Thymus (tissue), 11 donors: Measurements from ENCODE around the gene ST6GALNAC6. TPM values are rescaled to one million over a fixed set of nuclear protein-coding genes. Genes with fewer than 3 reads are reported as not detected.

ENCODE experiments used
- DNase-seq, 9 donors: peaks; one replicate each; pipeline ENCODE4 v3.0.0-alpha.2; 2013; ENCODE audit warnings: low spot score in 9 of 9, low read depth in 6 of 9, missing footprints in 1 of 9
- H3K27ac ChIP-seq, 2 donors: one replicate each; pipeline ENCODE4 v1.5.1; 2013; ENCODE audit warnings: control low read depth in 1 of 2, low read depth in 1 of 2, low read length in 1 of 2, mild to moderate bottlenecking in 1 of 2, moderate library complexity in 1 of 2
- H3K27me3 ChIP-seq, 2 donors: one replicate each; pipeline ENCODE4 v1.5.1; 2013; ENCODE audit warnings: low read length in 1 of 2; ENCODE audit not compliant: control insufficient read depth in 2 of 2, insufficient read depth in 1 of 2
- H3K36me3 ChIP-seq, 2 donors: one replicate each; pipeline ENCODE4 v1.5.1; 2013; ENCODE audit warnings: low read length in 1 of 2, mild to moderate bottlenecking in 1 of 2, moderate library complexity in 1 of 2; ENCODE audit not compliant: control insufficient read depth in 2 of 2, insufficient read depth in 2 of 2
- H3K4me1 ChIP-seq, 2 donors: one replicate each; pipeline ENCODE4 v1.5.1; 2013; ENCODE audit warnings: low read length in 2 of 2; ENCODE audit not compliant: control insufficient read depth in 2 of 2, insufficient read depth in 2 of 2
- H3K4me3 ChIP-seq, 2 donors: one replicate each; pipeline ENCODE4 v1.5.1; 2013; ENCODE audit warnings: low read length in 2 of 2, control low read depth in 1 of 2, mild to moderate bottlenecking in 1 of 2
- H3K9me3 ChIP-seq, 2 donors: one replicate each; pipeline ENCODE4 v1.5.1; 2013; ENCODE audit warnings: low read length in 1 of 2, mild to moderate bottlenecking in 1 of 2; ENCODE audit not compliant: control insufficient read depth in 2 of 2, insufficient read depth in 1 of 2
- WGBS: extraction: QIAGEN DNeasy Blood & Tissue Kit; methylation state at CpG from one replicate; pipeline ENCODE4 v1.1.7; 2013; 5-methylcytosine and 5-hydroxymethylcytosine counted together
- polyA plus RNA-seq: library from polyadenylated mRNA; stranded (reverse); fragments of 200-250 nt; gene quantifications from one replicate; pipeline ENCODE4 v1.2.3, GENCODE V29; 2013
- total RNA-seq: library from RNA; stranded (reverse); fragments of 120-200 nt; gene quantifications from one replicate; pipeline ENCODE4 v1.2.4, GENCODE V29; 2013
- donor health status: healthy.

Gene ST6GALNAC6
- total and polyA plus RNA-seq, 2 donors = 16.2 to 42.8 TPM

DNA sequence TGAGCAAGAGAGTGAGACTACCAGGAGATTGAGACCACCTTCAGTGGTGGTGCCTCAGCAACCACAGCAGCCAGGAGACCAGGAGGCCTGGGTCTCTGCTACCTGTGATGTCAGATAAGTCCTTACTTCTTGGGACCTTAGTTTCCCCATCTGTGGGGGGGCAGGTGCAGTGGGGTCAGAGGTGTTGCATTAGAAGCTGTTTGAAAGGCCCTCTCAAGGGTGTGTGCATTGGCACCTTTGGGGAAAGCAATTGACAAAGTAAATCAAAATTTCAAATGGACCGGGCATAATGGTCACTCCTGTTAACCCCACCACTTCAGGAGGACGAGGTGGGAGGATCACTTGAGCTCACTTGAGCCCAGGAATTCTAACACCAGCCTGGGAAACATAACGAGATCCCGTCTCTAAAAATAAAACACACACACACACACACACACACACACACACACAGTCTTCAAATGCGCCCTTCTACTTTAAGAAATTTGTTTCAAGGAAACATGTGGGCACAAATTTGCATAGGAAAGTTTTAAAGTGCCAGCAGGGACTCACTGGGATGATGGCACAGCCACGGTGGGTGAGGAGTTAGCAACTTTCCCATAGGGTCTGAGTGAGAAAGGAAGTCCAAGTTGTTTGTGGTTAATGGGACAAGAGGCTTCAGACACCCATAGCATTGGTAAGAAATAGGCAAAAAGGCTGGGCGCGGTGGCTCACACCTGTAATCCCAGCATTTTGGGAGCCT, 20.6 kb downstream of the ST6GALNAC6 start:
- WGBS = 82% methylated on average over 8 of the region's 8 CpGs
- no peaks in the 10 kb centered on the region for H3K9me3 ChIP-seq
- DNase-seq = no peak
- peaks cover 15 to 30% of the 10 kb centered on the region in 2 donors for H3K27me3 ChIP-seq
- H3K36me3 ChIP-seq = peaks cover 0 to 3% of the 10 kb centered on the region in 2 donors
- H3K27ac ChIP-seq = no peak overlapping the region
- peaks cover 7 to 13% of the 10 kb centered on the region in 2 donors for H3K4me1 ChIP-seq
- no peak overlapping the region for H3K4me3 ChIP-seq

DNA sequence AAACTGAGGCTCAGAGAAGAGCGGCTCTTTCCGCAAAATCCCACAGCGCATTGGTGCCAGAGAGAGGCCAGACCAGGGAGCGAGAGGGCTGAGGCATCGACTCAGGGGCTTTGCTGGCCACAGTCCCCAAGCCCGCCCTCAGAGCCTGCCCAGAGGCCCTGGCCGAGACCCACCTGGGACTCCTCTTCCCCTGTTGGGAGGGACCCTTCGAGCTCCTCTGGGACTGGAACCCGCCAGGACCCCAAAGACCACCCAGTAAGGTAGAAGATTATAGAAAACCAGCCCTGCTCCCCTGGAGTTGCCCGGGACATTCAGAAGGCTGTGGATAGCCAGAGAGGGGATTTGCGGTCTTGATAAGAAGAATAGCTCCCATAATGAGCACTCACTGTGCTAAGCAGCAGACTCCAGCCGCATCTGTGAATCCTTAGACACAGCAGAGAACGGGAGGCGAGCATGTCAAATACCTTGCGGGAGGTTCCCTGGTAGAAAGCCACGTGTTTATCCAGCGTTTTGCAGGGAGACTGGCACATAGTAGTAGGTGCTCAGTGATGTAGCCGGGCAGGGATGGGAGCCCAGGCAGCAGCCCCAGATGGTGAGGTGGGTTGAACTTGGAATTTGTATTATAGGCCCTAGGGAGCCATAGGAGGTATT, 21.3 kb downstream of the ST6GALNAC6 start:
- Histone ChIP-seq H3K27ac (no peak overlapping the region), H3K4me3 (no peak overlapping the region), H3K9me3 (no peaks in the 10 kb centered on the region), H3K27me3 (peaks cover 15 to 30% of the 10 kb centered on the region in 2 donors), H3K4me1 (peaks cover 6 to 12% of the 10 kb centered on the region in 2 donors), H3K36me3 (peaks cover 0 to 3% of the 10 kb centered on the region in 2 donors)
- 91% methylated on average over 18 of the region's 18 CpGs for WGBS
- DNase-seq = no peak

DNA sequence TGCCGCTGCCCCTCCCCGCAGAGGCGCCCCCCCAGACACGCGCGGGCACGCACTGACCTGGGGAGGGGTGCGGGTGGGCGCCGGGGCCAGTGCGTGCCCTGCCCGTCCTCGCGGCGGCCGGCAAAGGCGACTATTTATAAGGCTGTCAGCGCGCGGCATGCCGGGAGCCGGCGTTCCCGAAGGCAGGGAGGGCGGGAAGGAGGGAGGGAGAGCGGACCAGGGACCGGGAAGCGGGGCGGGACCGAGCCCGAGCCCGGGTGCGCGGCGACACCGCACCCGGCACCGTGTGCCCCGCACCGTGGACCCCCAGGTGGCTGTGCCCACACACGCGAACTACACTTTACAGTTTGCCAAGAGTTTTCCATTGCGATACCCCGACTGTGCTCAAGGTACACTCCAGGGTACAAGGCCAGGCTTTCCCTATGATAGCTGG, 21.8 kb downstream of the ST6GALNAC6 start, which contains the start of gene AK1:
Gene AK1, minus strand, starts transcription at position 110 of the 433 bp plus-strand sequence. CDS start 3,058 bp downstream, outside the sequence.
- peaks cover 0 to 3% of the 10 kb centered on the region in 2 donors for H3K36me3 ChIP-seq
- peaks cover under 1 to 7% of the 10 kb centered on the region in 2 donors for H3K4me1 ChIP-seq
- peak within 1 kb of the TSS in 1 of 2 donors; percentile 39 for H3K4me3 ChIP-seq
- H3K27ac ChIP-seq = no peak within 1 kb of the TSS
- H3K9me3 ChIP-seq = no peaks in the 10 kb centered on the region
- peaks cover 15 to 30% of the 10 kb centered on the region in 2 donors for H3K27me3 ChIP-seq
- 9% methylated on average over 44 of the region's 44 CpGs for WGBS
- DNase-seq = no peak

DNA sequence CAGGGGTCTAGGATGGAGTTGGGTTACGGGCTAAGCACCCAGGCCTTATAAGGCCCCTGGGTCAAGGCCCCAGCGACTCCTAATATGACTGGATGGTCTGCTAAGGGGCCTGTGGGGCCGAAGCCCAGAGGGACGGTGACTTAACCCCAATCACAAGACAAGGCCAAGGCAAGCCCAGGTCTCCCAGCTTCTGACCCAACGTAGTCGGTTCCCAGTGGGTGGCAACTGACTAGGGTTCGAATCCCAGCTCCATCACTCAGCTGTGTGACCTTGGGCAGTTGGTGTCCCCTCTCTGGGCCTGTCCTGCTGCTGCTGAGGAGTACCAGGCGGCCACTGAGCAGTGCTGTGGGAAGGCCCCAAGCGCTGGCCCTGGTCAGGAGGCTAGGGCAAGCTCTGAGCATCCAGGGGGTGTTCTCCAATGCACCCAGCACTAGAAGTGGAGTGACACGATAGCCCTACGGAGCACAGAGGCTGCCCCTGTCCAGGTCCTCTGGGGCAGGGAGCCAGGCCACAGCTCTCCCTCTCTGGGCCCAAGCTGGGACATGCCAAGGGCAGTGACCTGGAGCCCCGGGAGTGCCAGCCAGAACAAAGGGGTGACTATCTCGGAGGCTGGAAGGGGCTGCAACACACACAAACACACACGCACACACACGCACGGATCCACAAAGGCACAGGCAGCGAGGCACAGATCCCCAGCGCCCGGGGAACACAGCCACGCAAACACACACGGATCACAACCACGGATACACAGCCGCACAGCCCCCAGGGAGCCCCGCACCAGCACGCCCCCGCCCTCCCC, 22.4 kb downstream of the ST6GALNAC6 start:
- 53% methylated on average over 26 of the region's 26 CpGs for WGBS
- Histone ChIP-seq H3K27me3 (peaks cover 15 to 30% of the 10 kb centered on the region in 2 donors), H3K27ac (no peak overlapping the region), H3K9me3 (no peaks in the 10 kb centered on the region), H3K4me1 (peaks cover 0 to 4% of the 10 kb centered on the region in 2 donors), H3K36me3 (peaks cover 0 to 3% of the 10 kb centered on the region in 2 donors), H3K4me3 (peak overlapping the region in 1 of 2 donors; percentile 39)
- DNase-seq = no peak

DNA sequence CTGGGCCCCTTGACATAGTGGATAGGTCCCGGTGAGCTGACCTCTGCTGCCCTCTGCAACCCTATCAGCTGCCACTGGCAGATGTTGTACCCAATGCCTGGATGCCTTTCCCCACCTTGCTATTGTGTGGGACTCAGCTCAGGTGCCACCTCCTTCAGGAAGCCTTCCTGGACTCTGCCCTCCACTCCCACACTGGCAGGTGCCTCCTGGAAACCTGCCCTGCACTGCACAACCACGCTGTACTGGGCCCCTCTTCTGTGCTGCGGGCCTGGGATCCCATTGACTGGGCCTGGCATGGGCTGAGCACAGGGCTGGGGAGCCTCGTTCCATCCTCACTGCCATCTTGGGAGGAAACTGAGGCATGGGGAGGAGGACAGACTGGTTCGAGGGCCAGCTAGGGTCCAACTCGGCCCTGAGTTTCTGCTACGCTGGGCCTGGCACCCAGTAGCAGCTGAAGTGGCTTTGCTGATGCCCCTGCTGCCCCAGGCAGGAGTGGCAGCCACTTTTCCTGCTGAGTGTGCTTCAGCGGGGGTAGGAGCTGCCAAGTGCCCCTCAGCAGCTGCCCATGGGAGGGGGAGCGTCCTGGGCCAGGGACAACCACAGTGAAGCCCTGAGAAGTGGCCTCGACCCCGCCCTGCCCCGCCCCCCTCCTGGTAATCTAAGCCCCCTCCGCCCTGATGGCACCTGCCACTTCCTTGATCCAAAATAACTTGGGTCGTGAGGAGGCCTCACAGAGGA, 23.2 kb downstream of the ST6GALNAC6 start:
- WGBS = 95% methylated on average over 14 of the region's 14 CpGs
- peaks cover 15 to 30% of the 10 kb centered on the region in 2 donors for H3K27me3 ChIP-seq
- peaks cover 0 to 3% of the 10 kb centered on the region in 2 donors for H3K36me3 ChIP-seq
- H3K4me3 ChIP-seq = no peak overlapping the region
- no peaks in the 10 kb centered on the region for H3K9me3 ChIP-seq
- no peak for DNase-seq
- peaks cover 0 to 4% of the 10 kb centered on the region in 2 donors for H3K4me1 ChIP-seq
- no peak overlapping the region for H3K27ac ChIP-seq

DNA sequence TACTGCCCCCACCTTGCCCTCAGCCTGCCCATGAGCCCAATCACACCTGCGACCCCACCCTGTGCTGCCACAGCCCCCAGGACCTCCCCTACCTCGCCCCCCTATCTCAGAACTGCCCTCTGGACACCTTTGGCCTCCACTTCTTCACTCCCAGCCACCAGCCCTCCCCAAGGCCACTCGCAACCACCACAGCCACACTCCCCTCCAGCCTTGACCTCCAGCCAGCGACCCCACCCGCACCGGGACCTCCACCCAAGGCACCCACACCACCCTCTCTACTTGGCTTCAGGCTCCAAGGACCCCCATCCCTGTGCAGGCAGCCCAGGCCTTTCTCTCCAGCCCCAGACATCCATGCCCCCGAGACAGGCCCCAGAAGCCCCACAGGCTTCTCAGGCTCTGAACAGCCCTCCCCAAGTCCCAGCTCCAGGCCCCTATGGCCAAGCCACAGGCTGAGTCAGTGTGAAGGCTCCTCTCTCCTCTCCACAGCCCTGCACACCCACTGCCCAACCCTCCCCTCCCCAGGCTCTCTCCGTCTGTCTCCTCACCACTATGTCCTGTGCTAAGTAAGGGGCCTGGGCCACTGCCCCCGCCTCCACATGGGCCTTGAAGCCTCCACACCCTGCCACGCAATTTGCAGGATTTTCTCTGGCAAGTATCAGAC, 24.0 kb downstream of the ST6GALNAC6 start:
- peaks cover 15 to 30% of the 10 kb centered on the region in 2 donors for H3K27me3 ChIP-seq
- 97% methylated on average over 10 of the region's 10 CpGs for WGBS
- no peak for DNase-seq
- H3K9me3 ChIP-seq = no peaks in the 10 kb centered on the region
- H3K27ac ChIP-seq = no peak overlapping the region
- peaks cover 0 to 4% of the 10 kb centered on the region in 2 donors for H3K4me1 ChIP-seq
- H3K4me3 ChIP-seq = no peak overlapping the region
- peaks cover 0 to 3% of the 10 kb centered on the region in 2 donors for H3K36me3 ChIP-seq

DNA sequence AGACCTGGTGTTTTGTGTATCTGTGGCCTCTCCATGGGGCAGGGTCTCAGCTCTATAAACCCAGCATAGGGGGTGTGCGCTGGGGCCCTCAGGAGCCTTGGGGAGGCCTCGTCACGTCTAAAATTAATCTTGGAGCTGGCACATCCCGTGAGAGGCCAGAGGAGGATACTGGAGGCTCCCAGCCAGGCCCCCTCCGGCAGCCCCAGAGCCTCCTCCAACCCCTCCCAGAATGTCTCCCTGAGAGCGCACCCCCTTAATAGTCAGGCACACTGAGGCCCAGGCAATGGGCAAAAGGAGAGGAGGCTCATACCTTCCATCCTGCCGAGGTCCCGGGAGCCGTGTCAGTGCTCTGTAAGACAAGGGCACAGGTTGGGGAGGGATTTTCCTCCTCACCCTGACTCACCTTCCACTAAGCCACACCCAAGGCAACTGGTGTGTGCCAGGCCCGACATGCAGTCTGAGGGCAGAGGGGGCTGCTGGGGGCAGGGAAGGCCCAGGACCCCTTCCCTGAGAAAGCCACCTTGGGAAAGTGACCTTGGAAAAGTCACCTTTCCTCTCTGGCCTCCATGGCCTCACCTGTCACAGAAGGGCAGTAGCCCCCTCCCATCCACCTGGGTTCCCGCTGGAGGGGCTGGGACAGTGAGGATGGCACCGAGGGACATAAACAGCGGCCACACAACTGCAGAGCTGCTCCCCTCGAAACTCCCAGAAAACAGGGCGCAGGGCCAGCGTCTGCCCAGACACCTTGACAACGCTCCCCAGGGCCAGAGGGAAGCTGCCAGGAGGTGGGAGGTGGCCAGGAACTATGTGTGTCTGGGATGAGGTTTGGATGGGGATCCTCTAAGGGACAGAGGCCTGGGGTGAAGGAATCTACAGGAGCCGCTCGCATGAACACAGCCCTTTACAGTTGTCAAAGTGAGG, 24.8 kb downstream of the ST6GALNAC6 start:
- peaks cover 0 to 3% of the 10 kb centered on the region in 2 donors for H3K36me3 ChIP-seq

More for the DNA sequence above, 24.8 kb downstream of the ST6GALNAC6 start:
- H3K9me3 ChIP-seq = no peaks in the 10 kb centered on the region
- H3K27ac ChIP-seq = no peak overlapping the region
- no peak for DNase-seq
- WGBS = 95% methylated on average over 19 of the region's 19 CpGs
- peaks cover 0 to 7% of the 10 kb centered on the region in 2 donors for H3K4me1 ChIP-seq
- peaks cover 15 to 30% of the 10 kb centered on the region in 2 donors for H3K27me3 ChIP-seq
- no peak overlapping the region for H3K4me3 ChIP-seq
